Anterior cingulate cortex (tissue), 58 donors: Measurements from ENCODE around the gene TCEANC2.
"Not testable (repeated sequence)": the region's sequence is repeated elsewhere in the genome, so short reads cannot be mapped to it uniquely, and the experiment has no call there.

Experiments used
- DNase-seq, 58 donors: peaks; one replicate each; lab custom pipeline; 2025; lab: John Stamatoyannopoulos, UW

TCEANC2 gene

GRCh38 chr1:54081306-54082270 is 28.2 kb downstream of the TCEANC2 start:
- peak in 14 of 58 donors; percentile 3 to 26 (median 13) for DNase-seq

GRCh38 chr1:54084794-54085193 is 31.4 kb downstream of the TCEANC2 start:
- DNase-seq: no peak

GRCh38 chr1:54086754-54087153 is 33.3 kb downstream of the TCEANC2 start:
- no peak for DNase-seq

- no peak for DNase-seq
Observed at GRCh38 chr1:54088385-54088784, 35.0 kb downstream of the TCEANC2 start.

- no peak for DNase-seq
Observed at GRCh38 chr1:54091666-54092065, 38.3 kb downstream of the TCEANC2 start.

GRCh38 chr1:54094001-54094729 is 40.8 kb downstream of the TCEANC2 start:
- DNase-seq: no peak

- DNase-seq: not testable (repeated sequence)
Observed at GRCh38 chr1:54094730-54095105, 41.3 kb downstream of the TCEANC2 start.

- DNase-seq: no peak
Observed at GRCh38 chr1:54095546-54096226, 42.3 kb downstream of the TCEANC2 start.

GRCh38 chr1:54096227-54096876 is 42.9 kb downstream of the TCEANC2 start:
- no peak for DNase-seq

GRCh38 chr1:54096877-54097240 is 43.5 kb downstream of the TCEANC2 start:
- no peak for DNase-seq

- DNase-seq: peak in 4 of 58 donors; percentile 14 to 45 (median 35)
Observed at GRCh38 chr1:54099061-54099610, 45.7 kb downstream of the TCEANC2 start.

GRCh38 chr1:54100500-54100899 is 47.1 kb downstream of the TCEANC2 start:
- no peak for DNase-seq

- peak in 13 of 58 donors; percentile 10 to 56 (median 33) for DNase-seq
Observed at GRCh38 chr1:54103414-54103813, 50.0 kb downstream of the TCEANC2 start.

- DNase-seq: not testable (repeated sequence)
Observed at GRCh38 chr1:54104613-54105012, 51.2 kb downstream of the TCEANC2 start.

GRCh38 chr1:54105080-54105479 is 51.7 kb downstream of the TCEANC2 start:
- no peak for DNase-seq

- no peak for DNase-seq
Observed at GRCh38 chr1:54105736-54106269, 52.4 kb downstream of the TCEANC2 start.

GRCh38 chr1:54107131-54107530 is 53.7 kb downstream of the TCEANC2 start:
- DNase-seq: no peak

GRCh38 chr1:54108156-54108555 is 54.7 kb downstream of the TCEANC2 start:
- no peak for DNase-seq

GRCh38 chr1:54109129-54110090 is 56.0 kb downstream of the TCEANC2 start:
- DNase-seq: no peak
